ENCODE data around the gene TOMT.

The TOMT gene

GRCh38 chr11:72088076-72088808 lies 17.5 kb upstream of the TOMT start:
- no peak for DNase-seq (ENCODE audit: low read depth in 2 of 2)

GRCh38 chr11:72091292-72091691 lies 14.4 kb upstream of the TOMT start:
- peak; percentile 36 to 43 for DNase-seq (ENCODE audit: low read depth in 2 of 2)

GRCh38 chr11:72098741-72099140 lies 7.0 kb upstream of the TOMT start:
- no peak for DNase-seq (ENCODE audit: low read depth in 2 of 2)

GRCh38 chr11:72100009-72100408 lies 5.7 kb upstream of the TOMT start:
- DNase-seq (ENCODE audit: low read depth in 2 of 2), result no peak

- no peak for DNase-seq (ENCODE audit: low read depth in 2 of 2)
Observed at GRCh38 chr11:72100462-72100861, 5.3 kb upstream of the TOMT start.

- DNase-seq (ENCODE audit: low read depth in 2 of 2), result no peak
Observed at GRCh38 chr11:72102162-72102561, 3.6 kb upstream of the TOMT start.

GRCh38 chr11:72102631-72102945 lies 3.1 kb upstream of the TOMT start:
- no peak for DNase-seq (ENCODE audit: low read depth in 2 of 2)

GRCh38 chr11:72102946-72103753 lies 2.6 kb upstream of the TOMT start, which contains the start of gene LAMTOR1:
Gene LAMTOR1 (minus strand): TSS chr11:72103297. CDS start chr11:72103224, 73 bp downstream.
- peak; percentile 96 to 98 for DNase-seq (ENCODE audit: low read depth in 2 of 2)

GRCh38 chr11:72103754-72104167 lies 2.0 kb upstream of the TOMT start:
- no peak for DNase-seq (ENCODE audit: low read depth in 2 of 2)

- no peak for DNase-seq (ENCODE audit: low read depth in 2 of 2)
Observed at GRCh38 chr11:72111300-72112142, 5.8 kb downstream of the TOMT start.

GRCh38 chr11:72112143-72112977 lies 6.6 kb downstream of the TOMT start, which contains the start of gene ANAPC15:
Gene ANAPC15 (minus strand): TSS chr11:72112695. CDS start chr11:72111276, 1,419 bp downstream.
- peak; percentile 97 to 100 for DNase-seq (ENCODE audit: low read depth in 2 of 2)

GRCh38 chr11:72112978-72113808 lies 7.5 kb downstream of the TOMT start:
- DNase-seq (ENCODE audit: low read depth in 2 of 2), result no peak

- no peak for DNase-seq (ENCODE audit: low read depth in 2 of 2)
Observed at GRCh38 chr11:72114570-72114969, 8.8 kb downstream of the TOMT start.

GRCh38 chr11:72116019-72116755 lies 10.5 kb downstream of the TOMT start:
- no peak for DNase-seq (ENCODE audit: low read depth in 2 of 2)

GRCh38 chr11:72119198-72119597 lies 13.5 kb downstream of the TOMT start:
- DNase-seq (ENCODE audit: low read depth in 2 of 2), result no peak

- no peak for DNase-seq (ENCODE audit: low read depth in 2 of 2)
Observed at GRCh38 chr11:72120930-72121329, 15.2 kb downstream of the TOMT start.

- no peak for DNase-seq (ENCODE audit: low read depth in 2 of 2)
Observed at GRCh38 chr11:72122607-72123006, 16.9 kb downstream of the TOMT start.

- DNase-seq (ENCODE audit: low read depth in 2 of 2), result no peak
Observed at GRCh38 chr11:72123117-72123653, 17.5 kb downstream of the TOMT start.

- DNase-seq (ENCODE audit: low read depth in 2 of 2), result no peak
Observed at GRCh38 chr11:72124046-72124445, 18.3 kb downstream of the TOMT start.

Measured in stimulated activated CD8-positive, alpha-beta memory T cell treated with anti-CD3 and anti-CD28 coated beads, Interleukin-7, amount 100 ng/mL, for 4 hours (primary cell).